H1 (cell line): ENCODE data around the gene STARD3.

Experiments used
- ATF2 ChIP-seq: IDR thresholded peaks from 2 replicates; pipeline ENCODE4 v1.6.1; 2012; ENCODE audit warnings: low read length, inconsistent platforms
- CTCF ChIP-seq, 3 experiments: IDR thresholded peaks; 1 replicate in 2 of 3; 2 replicates in 1 of 3; pipeline versions ENCODE4 v1.5.1 to v1.6.1; 2011; ENCODE audit warnings: low read length in 3 of 3, mild to moderate bottlenecking in 3 of 3, inconsistent platforms in 2 of 3, low read depth in 1 of 3, moderate library complexity in 1 of 3; ENCODE audit not compliant: insufficient read depth in 1 of 3; ENCODE audit errors: control extremely low read depth in 1 of 3
- JUN ChIP-seq: IDR thresholded peaks from 2 replicates; pipeline ENCODE4 v1.6.1; 2011; ENCODE audit warnings: low read depth, mild to moderate bottlenecking, improper control_type of control experiment, low read length
- MAFK ChIP-seq: IDR thresholded peaks from 2 replicates; pipeline ENCODE4 v1.6.1; 2012; ENCODE audit warnings: low read depth, mild to moderate bottlenecking, improper control_type of control experiment, low read length
- NRF1 ChIP-seq: IDR thresholded peaks from 2 replicates; pipeline ENCODE4 v1.6.1; 2011; ENCODE audit warnings: mild to moderate bottlenecking, low read depth, low read length, improper control_type of control experiment
- POLR2A ChIP-seq, 2 experiments: IDR thresholded peaks; 1 replicate in 1 of 2; 2 replicates in 1 of 2; pipeline ENCODE4 v1.6.1; 2011; ENCODE audit warnings: low read depth in 2 of 2, low read length in 2 of 2, mild to moderate bottlenecking in 2 of 2; ENCODE audit errors: control extremely low read depth in 1 of 2
- POLR2AphosphoS5 ChIP-seq: IDR thresholded peaks from 2 replicates; pipeline ENCODE4 v1.6.1; 2011; ENCODE audit warnings: low read depth, low read length
- RAD21 ChIP-seq, 2 experiments: IDR thresholded peaks in 1 of 2; conservative IDR thresholded peaks in 1 of 2; 2 replicates each; pipeline ENCODE4 v1.6.1; 2011; ENCODE audit warnings: low read depth in 2 of 2, low read length in 2 of 2, improper control_type of control experiment in 1 of 2, inconsistent platforms in 1 of 2, mild to moderate bottlenecking in 1 of 2, moderate library complexity in 1 of 2
- SP1 ChIP-seq: IDR thresholded peaks from 2 replicates; pipeline ENCODE4 v1.6.1; 2011; ENCODE audit warnings: low read depth, low read length
- SP2 ChIP-seq: IDR thresholded peaks from 2 replicates; pipeline ENCODE4 v1.6.1; 2012; ENCODE audit warnings: mild to moderate bottlenecking, low read length, inconsistent platforms
- SUZ12 ChIP-seq: fragments of 200-600 bp; sonication (generic); IDR thresholded peaks from 2 replicates; pipeline ENCODE4 v1.6.1; 2012; ENCODE audit warnings: mild to moderate bottlenecking, inconsistent platforms, low read length, moderate library complexity, mixed read lengths
- ZNF274 ChIP-seq: IDR thresholded peaks from 2 replicates; pipeline ENCODE4 v1.7.0; 2012; ENCODE audit warnings: low read length, borderline replicate concordance; ENCODE audit errors: extremely low read depth
- TF ChIP-seq, protein P1 (sequence below): IDR thresholded peaks from 2 replicates; pipeline ENCODE4 v1.6.1; 2011; ENCODE audit warnings: low read length, improper control_type of control experiment
- TF ChIP-seq, protein P2 (sequence below): IDR thresholded peaks from 2 replicates; pipeline ENCODE4 v1.6.1; 2011; ENCODE audit warnings: low read depth, mild to moderate bottlenecking, low read length; ENCODE audit not compliant: insufficient read depth

DNA sequence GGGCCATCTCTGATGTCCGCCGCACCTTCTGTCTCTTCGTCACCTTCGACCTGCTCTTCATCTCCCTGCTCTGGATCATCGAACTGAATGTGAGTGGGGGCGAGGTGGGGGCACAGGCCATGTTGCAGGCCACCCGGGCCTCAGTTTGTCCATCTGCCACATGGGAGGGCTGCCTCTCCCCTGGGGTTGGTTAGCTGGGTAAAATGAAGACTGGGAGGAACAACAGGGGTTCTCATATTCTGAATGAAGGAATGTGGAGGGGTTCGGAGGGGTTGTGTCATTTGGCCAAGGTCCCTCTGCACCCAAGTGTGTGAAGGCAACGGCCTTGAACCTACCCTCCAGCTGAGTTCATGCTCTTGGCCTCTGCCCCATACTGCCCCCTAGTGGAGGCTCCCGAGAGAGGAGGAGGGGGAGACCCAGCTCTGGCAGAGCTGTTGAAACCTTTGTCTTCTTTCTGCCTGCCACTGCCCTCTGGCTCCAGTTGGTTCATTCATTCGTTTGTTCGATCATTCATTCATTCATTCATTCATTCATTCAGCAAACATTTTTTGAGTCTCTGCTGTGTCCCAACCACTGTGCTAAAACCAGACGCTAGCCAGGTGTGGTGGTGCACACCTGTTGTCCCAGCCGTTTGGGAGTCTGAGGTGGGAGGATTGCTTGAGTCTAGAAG, 16.9 kb downstream of the STARD3 start:
- no peak for TF ChIP-seq POLR2AphosphoS5
- peak; percentile 88 to 95 (median 94) for TF ChIP-seq CTCF (IDR thresholded peaks at IDR 0.05; ENCODE audit: control extremely low read depth in 1 of 3, insufficient read depth in 1 of 3, low read depth in 1 of 3, low read length in 3 of 3)
- no peak for TF ChIP-seq ATF2
- no peak for TF ChIP-seq POLR2A (IDR thresholded peaks at IDR 0.05; ENCODE audit: control extremely low read depth in 1 of 2, low read depth in 2 of 2, low read length in 2 of 2)
- no peak for TF ChIP-seq ZNF274
- no peak for TF ChIP-seq MAFK
- TF ChIP-seq, protein P1, sequence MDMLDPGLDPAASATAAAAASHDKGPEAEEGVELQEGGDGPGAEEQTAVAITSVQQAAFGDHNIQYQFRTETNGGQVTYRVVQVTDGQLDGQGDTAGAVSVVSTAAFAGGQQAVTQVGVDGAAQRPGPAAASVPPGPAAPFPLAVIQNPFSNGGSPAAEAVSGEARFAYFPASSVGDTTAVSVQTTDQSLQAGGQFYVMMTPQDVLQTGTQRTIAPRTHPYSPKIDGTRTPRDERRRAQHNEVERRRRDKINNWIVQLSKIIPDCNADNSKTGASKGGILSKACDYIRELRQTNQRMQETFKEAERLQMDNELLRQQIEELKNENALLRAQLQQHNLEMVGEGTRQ, result no peak
- no peak for TF ChIP-seq JUN
- TF ChIP-seq RAD21 (IDR thresholded peaks at IDR 0.05 in 1 of 2, conservative IDR thresholded peaks at IDR 0.05 in 1 of 2; ENCODE audit: low read depth in 2 of 2, low read length in 2 of 2), result peak; percentile 56 to 74
- no peak for TF ChIP-seq SP2
- TF ChIP-seq SUZ12, result no peak
- no peak for TF ChIP-seq SP1
- TF ChIP-seq, protein P2, sequence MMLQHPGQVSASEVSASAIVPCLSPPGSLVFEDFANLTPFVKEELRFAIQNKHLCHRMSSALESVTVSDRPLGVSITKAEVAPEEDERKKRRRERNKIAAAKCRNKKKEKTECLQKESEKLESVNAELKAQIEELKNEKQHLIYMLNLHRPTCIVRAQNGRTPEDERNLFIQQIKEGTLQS, result no peak
- TF ChIP-seq NRF1, result no peak
